Fibroblast of the aortic adventitia (primary cell): Measurements from ENCODE around the gene GUCY1A2. TPM values are rescaled to one million over a fixed set of nuclear protein-coding genes. Genes with fewer than 3 reads are reported as not detected.

Experiments
- DNase-seq: peaks from one replicate; pipeline ENCODE4 v3.0.0-alpha.2; 2010; ENCODE audit warnings: low read depth
- H3K4me3 ChIP-seq: 2 replicates; pipeline ENCODE4 v1.5.1; 2011; ENCODE audit warnings: low read depth, mild to moderate bottlenecking, control low read depth, low read length, moderate library complexity
- total RNA-seq: library from RNA; depleted of rRNA; stranded (reverse); fragments of >200 nt; gene quantifications from 2 replicates; pipeline ENCODE4 v1.2.3, GENCODE V29; 2012; ENCODE audit warnings: low replicate concordance
- TF ChIP-seq, protein P1 (sequence below): IDR thresholded peaks from 2 replicates; pipeline ENCODE4 v1.5.1; 2011; ENCODE audit warnings: mild to moderate bottlenecking, low read length, control low read depth, inconsistent platforms; ENCODE audit not compliant: insufficient read depth

The GUCY1A2 gene
- total RNA-seq, 1 donor, result 1.1 TPM

DNA sequence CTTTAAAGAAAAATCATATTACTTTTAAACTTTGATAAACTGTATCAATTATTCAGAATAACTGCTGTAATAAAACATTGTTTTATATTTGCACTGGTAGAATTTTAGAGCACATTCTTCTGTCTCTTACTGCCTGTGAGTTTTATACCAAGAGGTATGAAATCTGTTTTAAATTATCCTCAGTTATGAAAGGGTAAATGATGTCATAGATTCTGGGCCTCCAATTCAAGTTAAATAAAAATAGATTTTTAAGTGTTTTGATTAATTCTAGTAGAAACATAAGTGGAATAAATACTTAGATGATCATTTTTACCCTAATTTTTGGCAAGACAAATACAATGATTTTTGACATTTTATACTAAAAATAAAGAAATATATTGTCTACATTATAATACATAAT, 93.0 kb downstream of the GUCY1A2 start:
- H3K4me3 ChIP-seq, result no peak overlapping the region
- TF ChIP-seq, protein P1, sequence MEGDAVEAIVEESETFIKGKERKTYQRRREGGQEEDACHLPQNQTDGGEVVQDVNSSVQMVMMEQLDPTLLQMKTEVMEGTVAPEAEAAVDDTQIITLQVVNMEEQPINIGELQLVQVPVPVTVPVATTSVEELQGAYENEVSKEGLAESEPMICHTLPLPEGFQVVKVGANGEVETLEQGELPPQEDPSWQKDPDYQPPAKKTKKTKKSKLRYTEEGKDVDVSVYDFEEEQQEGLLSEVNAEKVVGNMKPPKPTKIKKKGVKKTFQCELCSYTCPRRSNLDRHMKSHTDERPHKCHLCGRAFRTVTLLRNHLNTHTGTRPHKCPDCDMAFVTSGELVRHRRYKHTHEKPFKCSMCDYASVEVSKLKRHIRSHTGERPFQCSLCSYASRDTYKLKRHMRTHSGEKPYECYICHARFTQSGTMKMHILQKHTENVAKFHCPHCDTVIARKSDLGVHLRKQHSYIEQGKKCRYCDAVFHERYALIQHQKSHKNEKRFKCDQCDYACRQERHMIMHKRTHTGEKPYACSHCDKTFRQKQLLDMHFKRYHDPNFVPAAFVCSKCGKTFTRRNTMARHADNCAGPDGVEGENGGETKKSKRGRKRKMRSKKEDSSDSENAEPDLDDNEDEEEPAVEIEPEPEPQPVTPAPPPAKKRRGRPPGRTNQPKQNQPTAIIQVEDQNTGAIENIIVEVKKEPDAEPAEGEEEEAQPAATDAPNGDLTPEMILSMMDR, result no peak
- peak; percentile 52 for DNase-seq

DNA sequence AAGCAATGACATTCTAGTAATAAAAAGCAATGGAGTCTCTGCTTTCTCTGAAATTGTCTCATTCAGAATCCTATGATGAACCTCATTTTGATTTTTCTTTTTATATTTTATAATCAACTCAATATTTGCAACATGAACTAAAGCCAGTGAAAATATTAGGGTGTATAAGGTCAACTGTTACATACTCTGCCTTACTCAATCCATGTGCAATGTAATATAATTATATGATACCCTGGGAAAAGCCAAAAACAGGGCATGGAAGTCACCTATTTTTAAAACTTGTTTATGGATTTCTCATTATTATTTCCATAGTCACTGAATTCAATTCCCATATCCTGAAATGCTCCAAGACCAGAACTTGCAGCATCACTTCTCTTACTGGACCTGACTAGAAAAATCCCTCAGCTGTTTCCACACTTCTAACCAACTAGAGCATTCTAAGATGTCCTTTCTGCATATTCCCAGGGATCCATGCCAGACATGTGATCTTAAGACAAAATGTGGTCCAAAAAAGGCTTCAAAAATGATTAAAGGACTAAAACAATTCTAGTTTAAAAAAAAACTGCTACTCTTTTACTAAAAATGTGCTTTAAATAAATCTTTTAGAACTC, 97.3 kb downstream of the GUCY1A2 start:
- TF ChIP-seq, protein P1, result no peak
- no peak overlapping the region for H3K4me3 ChIP-seq
- no peak for DNase-seq

DNA sequence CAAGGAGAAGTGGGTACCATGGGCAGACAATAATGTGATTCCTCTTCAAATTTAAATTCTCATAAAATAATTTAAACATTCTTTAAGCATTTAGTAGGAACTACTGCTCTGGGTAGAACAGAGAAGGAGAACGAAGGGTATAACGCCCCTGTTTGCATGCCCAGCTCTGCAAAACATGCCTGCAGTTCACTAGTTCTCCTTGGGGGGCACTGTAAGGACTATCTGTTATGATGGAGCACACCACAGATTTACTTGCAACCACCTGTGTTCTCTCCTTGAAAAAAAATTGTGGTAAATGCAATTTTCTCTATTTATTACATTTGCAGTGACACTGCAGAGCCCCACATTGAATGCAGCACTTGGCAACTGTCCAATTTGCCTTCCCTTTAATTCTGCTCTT, 100.3 kb downstream of the GUCY1A2 start:
- TF ChIP-seq, protein P1, result peak; percentile 62
- DNase-seq, result peak; percentile 20
- H3K4me3 ChIP-seq, result no peak overlapping the region

DNA sequence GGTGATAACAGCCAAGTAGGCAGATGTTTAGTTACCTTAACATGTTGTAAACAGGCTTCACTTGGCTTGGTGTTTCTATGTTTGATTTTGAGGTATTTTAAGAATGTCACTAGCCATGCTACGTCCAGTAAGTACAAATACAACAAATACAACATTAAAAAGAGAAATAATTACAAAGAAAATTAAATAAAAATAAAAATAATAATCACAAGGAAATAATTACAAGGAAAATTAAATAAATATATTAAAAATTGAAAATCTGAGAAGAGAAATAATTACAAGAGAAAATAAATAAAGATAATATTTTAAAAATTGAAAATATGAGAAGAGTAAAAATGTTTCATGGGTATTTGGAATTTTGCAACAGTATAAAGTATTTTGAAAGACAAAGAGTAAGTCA, 103.9 kb downstream of the GUCY1A2 start:
- no peak overlapping the region for H3K4me3 ChIP-seq
- TF ChIP-seq, protein P1, result no peak
- DNase-seq, result no peak

DNA sequence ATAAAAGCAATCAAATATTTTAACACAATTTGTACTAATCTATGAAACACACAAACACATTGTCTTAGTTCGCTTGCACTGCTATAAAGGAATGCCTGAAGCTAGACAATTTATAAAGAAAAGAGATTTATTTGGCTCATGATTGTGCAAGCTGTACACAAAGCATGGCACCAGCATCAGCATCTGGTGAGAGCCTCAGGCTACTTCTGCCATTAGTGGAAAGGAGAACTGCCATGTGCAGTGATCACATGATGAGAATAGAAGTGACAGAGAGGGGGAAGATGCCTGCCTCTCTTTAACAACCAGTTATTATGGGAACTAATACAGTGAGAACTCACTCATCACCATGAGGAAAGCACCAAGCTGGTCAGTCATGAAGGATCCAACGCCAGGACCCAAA, 105.1 kb downstream of the GUCY1A2 start:
- TF ChIP-seq, protein P1, result no peak
- DNase-seq, result no peak
- no peak overlapping the region for H3K4me3 ChIP-seq

DNA sequence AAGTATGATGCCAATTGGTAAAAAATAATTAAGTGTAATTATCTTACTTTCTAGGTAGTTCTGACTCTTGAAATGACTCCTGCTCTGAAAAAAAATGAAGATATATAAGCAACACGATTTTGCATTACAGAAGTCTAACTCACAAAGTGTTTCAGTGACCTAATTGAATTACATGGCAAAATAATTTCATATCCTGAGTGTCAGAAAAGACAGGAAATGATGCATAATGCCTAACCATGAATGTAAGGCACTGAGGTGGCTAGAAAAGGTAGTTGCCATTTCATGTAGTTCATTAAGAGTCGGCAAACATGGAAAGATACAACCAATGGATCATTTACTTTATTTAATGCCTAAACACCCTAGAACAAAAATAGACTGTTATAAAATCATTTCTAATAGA, 113.5 kb downstream of the GUCY1A2 start:
- no peak overlapping the region for H3K4me3 ChIP-seq
- TF ChIP-seq, protein P1, result no peak
- no peak for DNase-seq

DNA sequence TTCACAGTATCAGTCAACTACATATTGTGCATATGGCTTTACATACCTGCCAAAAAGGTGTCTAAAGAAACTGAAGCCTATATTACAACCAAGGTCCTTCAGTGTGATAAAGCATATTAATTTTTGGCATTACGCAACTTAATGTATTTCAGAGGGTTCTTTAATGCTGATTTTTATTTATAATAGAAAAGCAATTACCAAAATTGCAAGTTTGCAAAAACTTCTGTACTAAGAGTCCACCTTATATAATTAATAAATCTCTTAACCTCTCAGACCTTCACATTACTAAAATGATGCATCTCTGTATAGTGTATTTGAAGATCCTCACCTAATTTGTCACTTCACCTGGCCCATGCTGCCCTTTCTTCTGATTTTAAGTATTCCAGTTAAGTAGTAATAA, 128.6 kb downstream of the GUCY1A2 start:
- DNase-seq, result no peak
- TF ChIP-seq, protein P1, result no peak
- H3K4me3 ChIP-seq, result no peak overlapping the region
